ENCODE data around the gene SOCS6.

- TF ChIP-seq, protein P1, sequence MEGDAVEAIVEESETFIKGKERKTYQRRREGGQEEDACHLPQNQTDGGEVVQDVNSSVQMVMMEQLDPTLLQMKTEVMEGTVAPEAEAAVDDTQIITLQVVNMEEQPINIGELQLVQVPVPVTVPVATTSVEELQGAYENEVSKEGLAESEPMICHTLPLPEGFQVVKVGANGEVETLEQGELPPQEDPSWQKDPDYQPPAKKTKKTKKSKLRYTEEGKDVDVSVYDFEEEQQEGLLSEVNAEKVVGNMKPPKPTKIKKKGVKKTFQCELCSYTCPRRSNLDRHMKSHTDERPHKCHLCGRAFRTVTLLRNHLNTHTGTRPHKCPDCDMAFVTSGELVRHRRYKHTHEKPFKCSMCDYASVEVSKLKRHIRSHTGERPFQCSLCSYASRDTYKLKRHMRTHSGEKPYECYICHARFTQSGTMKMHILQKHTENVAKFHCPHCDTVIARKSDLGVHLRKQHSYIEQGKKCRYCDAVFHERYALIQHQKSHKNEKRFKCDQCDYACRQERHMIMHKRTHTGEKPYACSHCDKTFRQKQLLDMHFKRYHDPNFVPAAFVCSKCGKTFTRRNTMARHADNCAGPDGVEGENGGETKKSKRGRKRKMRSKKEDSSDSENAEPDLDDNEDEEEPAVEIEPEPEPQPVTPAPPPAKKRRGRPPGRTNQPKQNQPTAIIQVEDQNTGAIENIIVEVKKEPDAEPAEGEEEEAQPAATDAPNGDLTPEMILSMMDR (IDR thresholded peaks at IDR 0.05): no peak
- no peak for TF ChIP-seq POLR2A (IDR thresholded peaks at IDR 0.05)
Observed at GRCh38 chr18:70287731-70288130, 1.1 kb upstream of the SOCS6 start.

Measured in transverse colon (tissue), 3 donors.